ENCODE results near the gene RGS3.

DNA sequence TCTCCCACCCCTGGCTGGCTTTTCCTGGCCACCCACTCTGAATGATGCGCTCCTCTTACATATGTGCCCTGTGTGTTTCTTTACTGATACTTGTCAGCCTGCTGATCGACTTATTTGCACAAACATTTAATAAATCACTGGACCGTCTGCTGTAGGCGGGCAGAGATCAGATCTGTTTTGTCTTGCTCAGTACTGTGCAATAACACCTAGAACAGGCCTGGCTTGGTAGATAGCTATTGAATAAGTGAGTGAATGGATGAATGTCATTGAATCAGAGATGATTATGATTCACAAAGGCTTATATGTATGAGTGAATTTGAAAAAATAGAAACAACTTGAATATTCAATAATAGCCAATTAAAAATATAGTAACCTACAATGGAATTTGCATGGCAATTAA is 165.1 kb downstream of the RGS3 start:
- no peak for TF ChIP-seq POLR2A (IDR thresholded peaks at IDR 0.05)
- TF ChIP-seq, protein P1, sequence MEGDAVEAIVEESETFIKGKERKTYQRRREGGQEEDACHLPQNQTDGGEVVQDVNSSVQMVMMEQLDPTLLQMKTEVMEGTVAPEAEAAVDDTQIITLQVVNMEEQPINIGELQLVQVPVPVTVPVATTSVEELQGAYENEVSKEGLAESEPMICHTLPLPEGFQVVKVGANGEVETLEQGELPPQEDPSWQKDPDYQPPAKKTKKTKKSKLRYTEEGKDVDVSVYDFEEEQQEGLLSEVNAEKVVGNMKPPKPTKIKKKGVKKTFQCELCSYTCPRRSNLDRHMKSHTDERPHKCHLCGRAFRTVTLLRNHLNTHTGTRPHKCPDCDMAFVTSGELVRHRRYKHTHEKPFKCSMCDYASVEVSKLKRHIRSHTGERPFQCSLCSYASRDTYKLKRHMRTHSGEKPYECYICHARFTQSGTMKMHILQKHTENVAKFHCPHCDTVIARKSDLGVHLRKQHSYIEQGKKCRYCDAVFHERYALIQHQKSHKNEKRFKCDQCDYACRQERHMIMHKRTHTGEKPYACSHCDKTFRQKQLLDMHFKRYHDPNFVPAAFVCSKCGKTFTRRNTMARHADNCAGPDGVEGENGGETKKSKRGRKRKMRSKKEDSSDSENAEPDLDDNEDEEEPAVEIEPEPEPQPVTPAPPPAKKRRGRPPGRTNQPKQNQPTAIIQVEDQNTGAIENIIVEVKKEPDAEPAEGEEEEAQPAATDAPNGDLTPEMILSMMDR (IDR thresholded peaks at IDR 0.05), result no peak
